GM23248 (cell line): Measurements from ENCODE around the gene CFAP65. TPM values are rescaled to one million over a fixed set of nuclear protein-coding genes. Genes with fewer than 3 reads are reported as not detected.

Experiments used
- DNase-seq: peaks from one replicate; pipeline ENCODE4 v3.0.0-alpha.2; 2015
- H2AFZ ChIP-seq: fragments of 200-600 bp; sonication (generic); 2 replicates; pipeline ENCODE4 v1.6.1; 2016; ENCODE audit warnings: antibody characterized with exemption
- H3F3A ChIP-seq: fragments of 200-600 bp; sonication (generic); 2 replicates; pipeline ENCODE4 v1.6.1; 2016; ENCODE audit warnings: mild to moderate bottlenecking, antibody characterized with exemption, mixed run types; ENCODE audit not compliant: insufficient read depth
- H3K27ac ChIP-seq: fragments of 200-600 bp; sonication (generic); 2 replicates; pipeline ENCODE4 v1.5.1; 2016; ENCODE audit warnings: mild to moderate bottlenecking
- H3K27me3 ChIP-seq: fragments of 200-600 bp; sonication (generic); replicated peaks from 2 replicates; pipeline ENCODE4 v1.6.1; 2016; ENCODE audit warnings: mild to moderate bottlenecking; ENCODE audit not compliant: insufficient read depth
- H3K36me3 ChIP-seq: fragments of 200-600 bp; sonication (generic); 2 replicates; pipeline ENCODE4 v1.6.1; 2016; ENCODE audit warnings: low read depth, mild to moderate bottlenecking
- H3K4me1 ChIP-seq: fragments of 200-600 bp; sonication (generic); 2 replicates; pipeline ENCODE4 v1.6.1; 2016; ENCODE audit warnings: mild to moderate bottlenecking; ENCODE audit not compliant: insufficient read depth
- H3K4me2 ChIP-seq: fragments of 200-600 bp; sonication (generic); one replicate; pipeline ENCODE4 v1.6.1; 2016; ENCODE audit warnings: mild to moderate bottlenecking; ENCODE audit not compliant: unreplicated experiment
- H3K4me3 ChIP-seq: fragments of 200-600 bp; sonication (generic); 2 replicates; pipeline ENCODE4 v1.5.1; 2016; ENCODE audit warnings: mild to moderate bottlenecking
- H3K79me2 ChIP-seq: fragments of 200-600 bp; sonication (generic); 2 replicates; pipeline ENCODE4 v1.6.1; 2016; ENCODE audit warnings: mild to moderate bottlenecking; ENCODE audit not compliant: insufficient read depth
- H3K9ac ChIP-seq: fragments of 200-600 bp; sonication (generic); 2 replicates; pipeline ENCODE4 v1.6.1; 2016; ENCODE audit warnings: mild to moderate bottlenecking
- H3K9me2 ChIP-seq: fragments of 200-600 bp; sonication (generic); 2 replicates; pipeline ENCODE4 v1.6.1; 2016; ENCODE audit warnings: mixed run types, mild to moderate bottlenecking, moderate library complexity; ENCODE audit not compliant: insufficient read depth
- H3K9me3 ChIP-seq: fragments of 200-600 bp; sonication (generic); one replicate; pipeline ENCODE4 v1.6.1; 2017; ENCODE audit warnings: low read depth
- H4K20me1 ChIP-seq: fragments of 200-600 bp; sonication (generic); 2 replicates; pipeline ENCODE4 v1.6.0; 2016; ENCODE audit not compliant: insufficient read depth
- EZH2 ChIP-seq: fragments of 200-600 bp; sonication (generic); IDR thresholded peaks from 2 replicates; pipeline ENCODE4 v1.6.1; 2018; ENCODE audit warnings: antibody characterized with exemption, mild to moderate bottlenecking; ENCODE audit not compliant: insufficient read depth, poor library complexity, severe bottlenecking
- EZH2phosphoT487 ChIP-seq: fragments of 200-600 bp; sonication (generic); IDR thresholded peaks from 2 replicates; pipeline ENCODE4 v1.6.1; 2018; ENCODE audit warnings: antibody characterized with exemption, moderate library complexity, mild to moderate bottlenecking, low read depth; ENCODE audit not compliant: insufficient read depth
- WGBS, 2 experiments: methylation state at CpG; one replicate each; pipeline ENCODE4 v1.1.6; 2015 to 2017; ENCODE audit warnings: low lambda C conversion rate in 2 of 2, low coverage in 1 of 2; ENCODE audit errors: missing lambda C conversion rate in 2 of 2; 5-methylcytosine and 5-hydroxymethylcytosine counted together
- in situ Hi-C: fragments of 300-500 bp; cut with MboI; formaldehyde crosslinking; loops from 2 replicates; pipeline ENCODE4 v1.15.0; 2020
- polyA plus RNA-seq: library from polyadenylated mRNA; unstranded; fragments of >200 nt; fragmentation: Nextera tagmentation; extraction: Ambion mirVana; gene quantifications from 2 replicates; pipeline ENCODE4 v1.2.1, GENCODE V29; 2016
- total RNA-seq: library from RNA; depleted of rRNA; stranded (reverse); fragments of >200 nt; shearing (Covaris generic); gene quantifications from 2 replicates; pipeline ENCODE4 v1.2.3, GENCODE V29; 2014

CFAP65 gene
- total and polyA plus RNA-seq, 2 experiments from 2014 or later = 0.08 TPM; not detected in 1

GRCh38 chr2:218958276-218958675, 83.0 kb downstream of the CFAP65 start:
- Histone ChIP-seq H3K4me2 (no peak overlapping the region), H3F3A (no peaks in the 10 kb centered on the region), H3K27me3 (peaks cover 44% of the 10 kb centered on the region), H4K20me1 (no peaks in the 10 kb centered on the region), H3K79me2 (no peaks in the 10 kb centered on the region), H3K9ac (no peak overlapping the region), H3K27ac (no peak overlapping the region), H3K36me3 (no peaks in the 10 kb centered on the region), H3K4me3 (no peak overlapping the region), H2AFZ (no peak overlapping the region), H3K9me3 (no peaks in the 10 kb centered on the region), H3K4me1 (no peaks in the 10 kb centered on the region), H3K9me2 (no peaks in the 10 kb centered on the region)
- WGBS, 2 experiments = 65 to 100% methylated on average over 1 of the region's 1 CpG
- DNase-seq = no peak
- no peak for TF ChIP-seq EZH2phosphoT487
- TF ChIP-seq EZH2 = no peak
- in situ Hi-C loops = no loop called here

GRCh38 chr2:218957671-218958070, 83.6 kb downstream of the CFAP65 start:
- Histone ChIP-seq H3K9me2 (no peaks in the 10 kb centered on the region), H3F3A (no peaks in the 10 kb centered on the region), H3K79me2 (no peaks in the 10 kb centered on the region), H3K27me3 (peaks cover 46% of the 10 kb centered on the region), H3K4me3 (no peak overlapping the region), H3K4me2 (no peak overlapping the region), H3K4me1 (no peaks in the 10 kb centered on the region), H3K36me3 (no peaks in the 10 kb centered on the region), H3K9me3 (no peaks in the 10 kb centered on the region), H2AFZ (no peak overlapping the region), H4K20me1 (no peaks in the 10 kb centered on the region), H3K27ac (no peak overlapping the region), H3K9ac (no peak overlapping the region)
- no peak for DNase-seq
- WGBS, 2 experiments = 54 to 55% methylated on average over 4 of the region's 4 CpGs
- no peak for TF ChIP-seq EZH2phosphoT487
- no peak for TF ChIP-seq EZH2
- in situ Hi-C loops = no loop called here

GRCh38 chr2:218956039-218956438, 85.3 kb downstream of the CFAP65 start:
- Histone ChIP-seq H3K4me1 (no peaks in the 10 kb centered on the region), H3K36me3 (no peaks in the 10 kb centered on the region), H3K79me2 (no peaks in the 10 kb centered on the region), H3K9me2 (no peaks in the 10 kb centered on the region), H3K4me3 (no peak overlapping the region), H3K4me2 (no peak overlapping the region), H3F3A (no peaks in the 10 kb centered on the region), H3K27me3 (peaks cover 34% of the 10 kb centered on the region), H4K20me1 (no peaks in the 10 kb centered on the region), H3K9me3 (no peaks in the 10 kb centered on the region), H3K9ac (no peak overlapping the region), H3K27ac (no peak overlapping the region), H2AFZ (no peak overlapping the region)
- no peak for DNase-seq
- in situ Hi-C loops = no loop called here
- TF ChIP-seq EZH2 = no peak
- TF ChIP-seq EZH2phosphoT487 = no peak
- 0 to 4% methylated on average over 1 of the region's 1 CpG for WGBS, 2 experiments

GRCh38 chr2:218954541-218955300, 86.6 kb downstream of the CFAP65 start:
- H3K9ac ChIP-seq = no peak overlapping the region
- in situ Hi-C loops = no loop called here
- peaks cover 29% of the 10 kb centered on the region for H3K27me3 ChIP-seq
- no peaks in the 10 kb centered on the region for H3K9me2 ChIP-seq
- H4K20me1 ChIP-seq = no peaks in the 10 kb centered on the region
- H3K79me2 ChIP-seq = no peaks in the 10 kb centered on the region
- TF ChIP-seq EZH2phosphoT487 = no peak
- TF ChIP-seq EZH2 = no peak
- no peaks in the 10 kb centered on the region for H3K4me1 ChIP-seq
- no peak overlapping the region for H3K4me3 ChIP-seq
- no peak overlapping the region for H2AFZ ChIP-seq
- no peaks in the 10 kb centered on the region for H3F3A ChIP-seq
- DNase-seq = no peak
- no peaks in the 10 kb centered on the region for H3K36me3 ChIP-seq
- no peaks in the 10 kb centered on the region for H3K9me3 ChIP-seq
- H3K4me2 ChIP-seq = no peak overlapping the region
- no peak overlapping the region for H3K27ac ChIP-seq
- WGBS, 2 experiments = 54 to 55% methylated on average over 8 of the region's 8 CpGs
